ENCODE data around the gene MYO15B. TPM values are rescaled to one million over a fixed set of nuclear protein-coding genes. Genes with fewer than 3 reads are reported as not detected.
"Not testable (repeated sequence)": the region's sequence is repeated elsewhere in the genome, so short reads cannot be mapped to it uniquely, and the experiment has no call there.

MYO15B gene
- total and polyA plus RNA-seq, 12 donors, result 6.2 to 455 (median 51.3) TPM

DNA sequence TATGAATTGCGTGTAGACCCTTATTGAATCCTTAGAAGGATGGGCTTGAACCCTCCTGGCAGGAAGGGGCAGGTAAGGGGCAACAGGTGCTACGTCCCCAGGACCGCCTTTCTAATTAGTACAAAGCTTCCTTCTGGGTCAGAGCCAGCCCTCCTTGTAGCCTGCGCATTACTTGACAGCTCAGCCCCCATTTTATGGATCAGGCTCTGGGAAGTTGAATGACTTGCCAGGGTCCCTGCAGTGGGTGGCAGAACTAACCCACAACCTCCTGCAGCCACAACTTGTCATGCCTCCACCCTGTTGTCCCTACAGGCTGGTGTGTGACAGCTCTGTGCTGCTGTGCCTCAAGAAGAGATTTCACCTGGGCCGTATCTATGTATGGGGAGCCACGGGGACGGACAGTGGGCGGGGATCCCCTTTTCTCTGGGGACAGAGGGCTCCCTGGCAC, 2.7 kb downstream of the MYO15B start:
- H3K9me3 ChIP-seq (replicated peaks in 1 of 3), result no peaks in the 10 kb centered on the region
- no peak overlapping the region for H3K4me3 ChIP-seq
- no peaks in the 10 kb centered on the region for H3K27me3 ChIP-seq
- DNase-seq, result no peak
- peaks cover 0 to 10% of the 10 kb centered on the region in 2 donors for H3K4me1 ChIP-seq (replicated peaks in 1 of 2)
- no peak overlapping the region for H3K27ac ChIP-seq
- 83 to 92% (median 90%) methylated on average over 4 to 8 of the region's 8 CpGs for WGBS, 4 donors
- intact Hi-C loops (cut with DNase I), result no loop called here
- no peaks in the 10 kb centered on the region for H3K36me3 ChIP-seq (replicated peaks in 1 of 2)
- TF ChIP-seq, protein P1, sequence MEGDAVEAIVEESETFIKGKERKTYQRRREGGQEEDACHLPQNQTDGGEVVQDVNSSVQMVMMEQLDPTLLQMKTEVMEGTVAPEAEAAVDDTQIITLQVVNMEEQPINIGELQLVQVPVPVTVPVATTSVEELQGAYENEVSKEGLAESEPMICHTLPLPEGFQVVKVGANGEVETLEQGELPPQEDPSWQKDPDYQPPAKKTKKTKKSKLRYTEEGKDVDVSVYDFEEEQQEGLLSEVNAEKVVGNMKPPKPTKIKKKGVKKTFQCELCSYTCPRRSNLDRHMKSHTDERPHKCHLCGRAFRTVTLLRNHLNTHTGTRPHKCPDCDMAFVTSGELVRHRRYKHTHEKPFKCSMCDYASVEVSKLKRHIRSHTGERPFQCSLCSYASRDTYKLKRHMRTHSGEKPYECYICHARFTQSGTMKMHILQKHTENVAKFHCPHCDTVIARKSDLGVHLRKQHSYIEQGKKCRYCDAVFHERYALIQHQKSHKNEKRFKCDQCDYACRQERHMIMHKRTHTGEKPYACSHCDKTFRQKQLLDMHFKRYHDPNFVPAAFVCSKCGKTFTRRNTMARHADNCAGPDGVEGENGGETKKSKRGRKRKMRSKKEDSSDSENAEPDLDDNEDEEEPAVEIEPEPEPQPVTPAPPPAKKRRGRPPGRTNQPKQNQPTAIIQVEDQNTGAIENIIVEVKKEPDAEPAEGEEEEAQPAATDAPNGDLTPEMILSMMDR (IDR thresholded peaks at IDR 0.05), result no peak
- TF ChIP-seq POLR2A (IDR thresholded peaks at IDR 0.05), result no peak

DNA sequence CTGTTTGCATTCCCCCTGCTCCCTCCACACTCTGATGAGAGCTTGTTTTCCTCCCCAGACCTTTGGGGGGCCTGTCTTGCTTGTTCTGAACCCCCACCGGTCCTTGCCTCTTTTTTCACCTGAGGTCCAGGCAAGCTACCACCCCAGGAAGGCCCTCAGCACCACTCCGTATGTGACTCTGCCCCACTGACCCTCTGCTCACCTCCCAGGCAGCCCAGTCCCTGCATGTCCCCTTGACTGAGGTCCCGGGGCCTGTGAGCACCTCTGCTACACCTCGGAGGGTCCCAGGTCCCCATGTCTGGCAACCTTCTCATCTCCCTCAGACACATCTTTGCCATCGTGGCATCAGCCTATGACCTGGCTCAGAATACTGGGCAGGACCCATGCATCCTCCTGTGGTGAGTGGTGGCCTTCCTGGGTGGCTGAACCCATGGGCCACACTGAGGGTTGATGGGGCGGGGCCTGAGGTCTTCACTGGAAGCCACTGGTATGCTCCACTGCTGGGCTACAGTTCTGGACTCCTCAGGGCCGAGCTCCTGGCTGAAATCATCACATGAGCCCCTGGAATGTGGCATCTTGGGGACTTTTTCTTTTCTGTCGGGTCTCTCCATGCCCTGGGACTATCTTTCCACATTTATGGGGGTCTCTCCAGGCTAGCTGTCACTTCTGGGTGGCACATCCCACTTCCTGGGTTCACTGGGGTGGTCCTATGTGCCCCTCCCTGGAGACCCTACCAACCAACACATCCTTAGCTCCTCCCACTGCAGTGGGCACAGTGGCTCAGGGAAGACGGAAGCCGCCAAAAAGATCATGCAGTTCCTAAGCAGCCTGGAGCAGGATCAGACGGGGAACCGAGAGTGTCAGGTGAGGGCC, 3.5 kb downstream of the MYO15B start:
- H3K4me3 ChIP-seq, result no peak overlapping the region
- 82 to 88% (median 87%) methylated on average over 11 to 12 of the region's 12 CpGs for WGBS, 4 donors
- H3K27me3 ChIP-seq, result no peaks in the 10 kb centered on the region
- H3K36me3 ChIP-seq (replicated peaks in 1 of 2), result no peaks in the 10 kb centered on the region
- H3K4me1 ChIP-seq (replicated peaks in 1 of 2), result peaks cover 0 to 10% of the 10 kb centered on the region in 2 donors
- no peak overlapping the region for H3K27ac ChIP-seq
- H3K9me3 ChIP-seq (replicated peaks in 1 of 3), result no peaks in the 10 kb centered on the region
- TF ChIP-seq POLR2A (IDR thresholded peaks at IDR 0.05), result no peak
- TF ChIP-seq, protein P1 (IDR thresholded peaks at IDR 0.05), result no peak
- DNase-seq, result no peak
- intact Hi-C loops (cut with DNase I), result no loop called here

DNA sequence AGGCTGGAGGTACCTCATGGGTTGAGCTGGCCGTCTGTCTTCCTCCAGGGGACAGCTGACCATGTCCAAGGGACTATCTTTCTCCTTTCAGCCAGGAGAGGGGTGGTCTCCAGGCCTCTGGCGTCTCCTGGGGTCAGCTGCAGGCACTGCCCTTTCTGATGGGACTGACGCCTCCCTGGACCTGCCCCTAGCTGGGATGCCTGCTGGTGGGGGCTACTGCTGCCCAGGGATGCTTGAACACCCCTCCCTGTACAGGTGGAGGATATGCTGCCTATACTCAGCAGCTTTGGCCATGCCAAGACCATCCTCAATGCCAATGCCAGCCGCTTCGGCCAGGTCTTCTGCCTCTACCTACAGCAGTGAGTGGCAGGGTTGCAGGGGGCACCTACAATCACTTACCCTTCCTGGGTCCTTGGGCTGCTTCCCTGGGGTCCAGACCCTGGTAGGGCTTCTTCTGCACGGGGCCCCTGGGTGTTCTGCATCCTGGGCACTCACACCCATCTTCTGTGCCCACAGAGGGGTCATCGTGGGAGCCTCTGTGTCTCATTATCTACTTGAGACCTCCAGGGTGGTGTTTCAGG, 4.2 kb downstream of the MYO15B start:
- 87 to 95% (median 88%) methylated on average over 3 to 7 of the region's 7 CpGs for WGBS, 4 donors
- Histone ChIP-seq H3K4me3 (no peak overlapping the region), H3K4me1 (replicated peaks in 1 of 2) (peaks cover 0 to 10% of the 10 kb centered on the region in 2 donors), H3K27ac (no peak overlapping the region), H3K27me3 (no peaks in the 10 kb centered on the region), H3K9me3 (replicated peaks in 1 of 3) (no peaks in the 10 kb centered on the region), H3K36me3 (replicated peaks in 1 of 2) (no peaks in the 10 kb centered on the region)
- TF ChIP-seq, protein P1 (IDR thresholded peaks at IDR 0.05), result no peak
- no peak for TF ChIP-seq POLR2A (IDR thresholded peaks at IDR 0.05)
- intact Hi-C loops (cut with DNase I), result no loop called here
- DNase-seq, result no peak

DNA sequence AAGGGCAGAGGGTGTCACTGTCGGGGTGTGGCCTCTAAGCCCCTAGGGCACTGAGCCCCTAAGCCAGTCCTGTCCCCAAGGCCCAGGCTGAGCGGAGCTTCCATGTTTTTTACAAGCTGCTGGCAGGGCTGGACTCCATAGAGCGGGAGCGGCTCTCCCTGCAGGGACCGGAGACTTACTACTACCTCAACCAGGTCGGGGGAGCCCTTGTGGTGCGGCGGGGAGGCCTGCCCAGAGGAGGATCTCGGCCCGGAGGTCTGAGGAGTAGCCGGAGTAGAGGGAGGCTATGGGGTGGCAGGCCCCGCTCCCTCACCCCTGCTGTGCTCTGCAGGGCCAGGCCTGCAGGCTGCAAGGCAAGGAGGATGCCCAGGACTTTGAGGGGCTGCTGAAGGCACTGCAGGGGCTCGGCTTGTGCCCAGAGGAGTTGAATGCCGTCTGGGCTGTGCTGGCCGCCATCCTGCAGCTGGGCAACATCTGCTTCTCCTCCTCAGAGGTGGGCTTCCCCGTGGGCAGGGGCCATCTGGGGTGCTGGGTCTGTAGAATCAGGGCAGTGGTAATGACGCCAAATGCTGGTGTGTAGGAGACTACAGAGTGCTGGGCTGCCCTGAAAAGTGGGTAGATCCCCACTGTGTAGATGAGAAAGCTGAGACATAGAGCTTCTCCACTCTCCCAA, 4.9 kb downstream of the MYO15B start:
- no peak for DNase-seq
- Histone ChIP-seq H3K4me1 (replicated peaks in 1 of 2) (peaks cover 0 to 7% of the 10 kb centered on the region in 2 donors), H3K9me3 (replicated peaks in 1 of 3) (no peaks in the 10 kb centered on the region), H3K4me3 (no peak overlapping the region), H3K36me3 (replicated peaks in 1 of 2) (no peaks in the 10 kb centered on the region), H3K27ac (no peak overlapping the region), H3K27me3 (no peaks in the 10 kb centered on the region)
- 83 to 89% (median 87%) methylated on average over 7 to 17 of the region's 17 CpGs for WGBS, 4 donors
- intact Hi-C loops (cut with DNase I), result no loop called here
- TF ChIP-seq, protein P1 (IDR thresholded peaks at IDR 0.05), result no peak
- no peak for TF ChIP-seq POLR2A (IDR thresholded peaks at IDR 0.05)

DNA sequence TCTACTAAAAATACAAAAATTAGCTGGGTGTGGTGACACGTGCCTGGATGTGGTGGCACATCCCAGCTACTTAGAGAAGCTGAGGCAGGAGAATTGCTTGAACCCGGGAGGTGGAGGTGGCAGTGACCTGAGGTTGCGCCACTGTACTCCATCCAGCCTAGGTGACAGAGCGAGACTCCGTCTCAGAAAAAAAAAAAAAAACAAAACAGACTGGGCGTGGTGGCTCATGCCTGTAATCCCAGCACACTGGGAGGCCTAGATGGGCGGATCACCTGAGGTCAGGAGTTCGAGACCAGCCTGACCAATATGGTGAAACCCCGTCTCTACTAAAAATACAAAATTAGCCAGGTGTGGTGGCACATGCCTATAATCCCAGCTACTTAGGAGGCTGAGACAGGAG, 5.8 kb downstream of the MYO15B start:
- H3K27ac ChIP-seq; H3K9me3 ChIP-seq (replicated peaks in 1 of 3); intact Hi-C loops (cut with DNase I); H3K4me1 ChIP-seq (replicated peaks in 1 of 2); DNase-seq; H3K4me3 ChIP-seq; H3K36me3 ChIP-seq (replicated peaks in 1 of 2); H3K27me3 ChIP-seq: not testable (repeated sequence)
- WGBS, 4 donors, result 80 to 92% (median 82%) methylated on average over 9 of the region's 9 CpGs

All from adrenal gland (tissue), 12 donors.